Dedifferentiated amniotic fluid mesenchymal stem cell (primary cell): ENCODE measurements around the gene COIL.
"Not testable (repeated sequence)": the region's sequence is repeated elsewhere in the genome, so short reads cannot be mapped to it uniquely, and the experiment has no call there.

Experiments
- DNase-seq: peaks from one replicate; pipeline ENCODE4 v3.0.0-alpha.2; 2016; ENCODE audit errors: extremely low spot score

Gene COIL, protein sequence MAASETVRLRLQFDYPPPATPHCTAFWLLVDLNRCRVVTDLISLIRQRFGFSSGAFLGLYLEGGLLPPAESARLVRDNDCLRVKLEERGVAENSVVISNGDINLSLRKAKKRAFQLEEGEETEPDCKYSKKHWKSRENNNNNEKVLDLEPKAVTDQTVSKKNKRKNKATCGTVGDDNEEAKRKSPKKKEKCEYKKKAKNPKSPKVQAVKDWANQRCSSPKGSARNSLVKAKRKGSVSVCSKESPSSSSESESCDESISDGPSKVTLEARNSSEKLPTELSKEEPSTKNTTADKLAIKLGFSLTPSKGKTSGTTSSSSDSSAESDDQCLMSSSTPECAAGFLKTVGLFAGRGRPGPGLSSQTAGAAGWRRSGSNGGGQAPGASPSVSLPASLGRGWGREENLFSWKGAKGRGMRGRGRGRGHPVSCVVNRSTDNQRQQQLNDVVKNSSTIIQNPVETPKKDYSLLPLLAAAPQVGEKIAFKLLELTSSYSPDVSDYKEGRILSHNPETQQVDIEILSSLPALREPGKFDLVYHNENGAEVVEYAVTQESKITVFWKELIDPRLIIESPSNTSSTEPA

GRCh38 chr17:56960596-56961538 lies at the start of gene COIL:
Gene COIL, minus strand, starts transcription at chr17:56961050. Its CDS starts 31 bp downstream, at chr17:56961019.
- peak; percentile 89 for DNase-seq

GRCh38 chr17:57010487-57010886 lies 49.6 kb upstream of the COIL start:
- no peak for DNase-seq

DNA sequence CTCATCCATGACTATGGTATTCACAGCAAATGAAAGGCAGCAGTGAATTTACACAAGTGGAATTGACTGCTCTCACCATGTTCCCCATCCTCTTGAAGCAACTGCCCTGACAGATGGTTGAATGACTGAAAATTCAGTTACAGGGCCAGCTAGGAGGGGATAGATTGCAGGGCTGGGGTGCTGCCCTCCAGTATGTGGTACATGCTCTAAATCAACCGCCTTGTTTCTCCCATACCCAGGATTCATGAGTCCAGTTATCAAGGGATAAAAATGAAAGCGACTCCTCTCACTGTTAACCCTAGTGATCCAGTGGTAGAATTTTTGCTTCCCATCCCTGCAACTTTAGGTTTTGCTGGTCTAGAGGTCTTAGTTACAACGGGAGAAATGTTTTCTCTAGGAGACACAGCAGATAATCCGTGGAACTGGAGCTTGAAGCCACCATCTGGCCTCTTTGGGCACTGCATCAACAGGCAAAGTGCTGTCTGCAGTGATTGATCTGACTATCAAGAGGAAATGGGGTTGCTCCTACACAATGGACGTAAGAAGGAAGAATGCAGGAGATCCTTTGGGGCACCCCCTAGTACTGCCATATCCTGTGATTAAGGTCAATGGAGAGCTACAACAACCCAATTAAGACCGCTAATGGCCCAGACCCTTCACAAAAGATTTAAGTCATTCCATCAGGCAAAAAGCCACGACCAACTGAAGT lies 49.0 kb upstream of the COIL start:
- DNase-seq = no peak

DNA sequence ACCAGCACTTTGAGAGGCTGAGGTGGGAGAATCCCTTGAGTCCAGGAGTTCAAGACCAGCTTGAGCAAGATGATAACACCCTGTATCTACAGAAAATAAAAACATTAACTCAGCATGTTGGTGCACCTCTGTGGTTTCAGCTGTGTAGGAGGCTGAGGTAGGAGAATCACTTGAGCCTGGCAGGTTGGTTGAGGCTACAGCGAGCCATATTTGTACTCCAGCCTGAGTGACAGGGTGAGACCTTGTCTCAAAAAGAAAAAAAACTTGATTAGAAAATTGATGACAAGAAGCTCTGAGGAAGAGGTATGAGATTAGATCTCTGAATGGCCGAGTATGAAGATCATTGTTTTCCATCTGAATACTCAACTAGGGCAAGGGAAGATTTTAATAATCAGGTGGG lies 48.1 kb upstream of the COIL start:
- no peak for DNase-seq

GRCh38 chr17:57006040-57006439 lies 45.2 kb upstream of the COIL start:
- DNase-seq = no peak

DNA sequence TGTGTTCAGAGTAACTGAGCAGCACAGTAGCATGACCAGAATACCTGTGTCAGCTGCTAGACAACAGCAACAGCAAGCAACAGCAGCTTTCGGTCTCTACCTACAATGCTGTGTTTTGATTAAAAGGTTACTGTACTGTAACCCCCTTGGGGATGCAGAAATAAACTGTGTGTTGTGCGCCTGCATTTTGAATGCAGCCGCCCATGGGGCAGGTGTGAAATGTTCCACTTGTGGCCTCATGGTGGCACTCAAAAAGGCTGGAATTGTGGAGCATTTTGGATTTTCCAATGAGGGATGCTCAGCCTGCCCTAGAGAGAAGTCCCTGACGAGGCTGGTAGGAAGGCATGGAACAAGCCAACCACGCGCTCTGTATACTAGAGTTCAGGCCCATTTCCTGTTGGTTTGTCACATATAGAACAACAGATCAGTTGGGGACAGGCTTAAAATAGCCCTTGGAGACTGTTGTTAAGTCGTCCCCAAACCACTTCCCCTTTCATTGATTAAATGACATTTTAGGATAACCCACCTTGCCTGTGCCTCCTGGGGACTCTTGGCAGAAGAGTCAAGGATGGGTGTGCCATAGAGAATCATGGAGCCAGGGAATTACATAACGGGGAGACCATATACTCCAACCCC lies 44.2 kb upstream of the COIL start:
- no peak for DNase-seq

DNA sequence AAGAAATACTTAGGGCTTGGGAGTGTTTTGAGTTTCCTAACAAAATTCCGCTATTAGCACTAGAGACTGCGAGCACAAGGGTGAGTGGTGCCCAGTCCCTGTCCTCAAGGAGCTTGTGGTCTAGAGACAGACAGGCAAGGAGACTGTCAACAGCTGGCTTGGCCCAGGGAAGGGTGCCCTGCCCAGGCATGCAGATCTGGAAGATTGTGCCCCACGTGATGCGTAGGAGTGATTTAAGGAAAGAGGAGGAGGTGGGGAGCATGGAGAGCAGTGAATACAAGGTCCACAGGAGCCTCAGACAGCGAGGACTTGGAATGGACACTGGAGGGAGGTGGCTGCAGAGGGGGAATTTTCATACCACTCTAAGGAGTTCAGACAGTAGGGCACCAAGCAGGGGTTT lies 42.1 kb upstream of the COIL start:
- DNase-seq = no peak

DNA sequence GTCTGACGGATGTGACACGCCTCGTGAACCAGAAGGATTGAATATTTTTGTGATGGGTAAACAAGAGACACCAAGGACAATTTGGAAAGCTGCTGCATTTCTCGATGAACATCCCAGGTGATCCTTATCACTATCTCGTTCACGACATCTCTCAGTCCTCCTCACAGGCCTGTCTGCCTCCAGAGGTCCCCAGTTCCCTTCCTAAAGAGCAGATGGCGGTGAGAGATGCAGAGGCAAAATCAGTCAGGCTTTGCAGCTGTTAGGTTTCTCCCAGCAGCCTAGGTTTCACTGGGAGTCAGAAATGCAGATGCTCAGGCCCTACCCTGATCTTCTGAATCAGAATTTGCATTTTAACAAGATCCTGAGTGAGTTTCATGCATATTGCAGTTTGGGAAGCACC lies 40.7 kb upstream of the COIL start:
- DNase-seq = no peak

GRCh38 chr17:56997313-56997712 lies 36.5 kb upstream of the COIL start:
- no peak for DNase-seq

GRCh38 chr17:56995766-56996165 lies 34.9 kb upstream of the COIL start:
- DNase-seq = no peak

- no peak for DNase-seq
Observed at GRCh38 chr17:56994009-56994792, 33.4 kb upstream of the COIL start.

GRCh38 chr17:56992364-56992763 lies 31.5 kb upstream of the COIL start:
- no peak for DNase-seq

DNA sequence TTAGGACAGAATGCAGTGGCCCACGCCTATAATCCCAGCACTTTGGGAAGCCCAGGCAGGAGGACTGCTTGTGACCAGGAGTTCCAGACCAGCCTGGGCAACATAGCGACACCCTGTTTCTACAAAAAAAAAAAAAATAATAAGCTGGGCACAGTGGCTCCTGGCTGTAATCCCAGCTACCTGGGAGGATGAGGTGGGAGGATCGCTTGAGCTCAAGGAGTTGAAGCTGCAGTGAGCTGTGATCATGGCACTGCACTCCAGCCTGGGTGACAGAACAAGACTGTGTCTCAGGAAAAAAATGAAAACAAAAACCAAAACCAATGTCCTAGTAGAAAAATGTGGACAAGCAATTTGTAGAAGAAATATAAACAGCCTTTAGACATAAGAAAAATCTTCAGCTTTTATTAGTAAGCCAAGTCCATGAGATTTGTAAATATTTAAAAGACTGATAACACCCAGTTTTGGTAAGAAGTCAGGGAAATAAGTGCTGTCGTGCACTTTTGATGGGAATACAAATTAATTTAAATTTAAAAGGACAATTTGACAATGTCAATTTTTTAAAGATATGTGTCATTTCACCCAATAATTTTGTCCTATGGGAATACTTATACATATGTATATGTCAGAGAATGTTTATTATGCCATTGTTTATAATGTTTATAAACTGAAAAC lies 28.2 kb upstream of the COIL start:
- DNase-seq = no peak

- DNase-seq = no peak
Observed at GRCh38 chr17:56987283-56987834, 26.5 kb upstream of the COIL start.

GRCh38 chr17:56985371-56986162 lies 24.7 kb upstream of the COIL start:
- DNase-seq = no peak

GRCh38 chr17:56983366-56983765 lies 22.5 kb upstream of the COIL start:
- DNase-seq = no peak

DNA sequence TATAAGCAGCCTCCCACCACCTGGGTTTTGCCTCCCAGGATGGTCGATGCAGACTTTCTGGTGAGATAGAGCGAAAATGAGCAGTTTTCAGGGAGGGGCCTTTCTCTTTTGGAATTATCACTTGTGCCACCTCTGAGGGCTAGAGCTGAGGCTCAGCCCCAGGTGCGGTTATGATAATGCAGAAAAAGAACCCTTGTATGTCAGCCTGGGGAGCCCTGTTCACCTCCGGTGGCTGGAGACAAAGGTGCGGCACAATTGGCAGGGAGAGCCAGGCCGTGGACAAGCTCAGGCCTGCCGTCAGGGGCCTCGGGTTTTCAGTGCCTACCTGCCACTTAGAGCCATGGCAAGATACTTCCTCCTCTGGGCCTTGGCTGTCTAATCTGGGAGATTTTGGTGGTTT lies 21.5 kb upstream of the COIL start:
- no peak for DNase-seq

- not testable (repeated sequence) for DNase-seq
Observed at GRCh38 chr17:56980526-56980925, 19.7 kb upstream of the COIL start.

GRCh38 chr17:56979091-56979480 lies 18.2 kb upstream of the COIL start:
- DNase-seq = no peak
